Fibroblast of lung (primary cell): ENCODE data around the gene MOCS3.

Experiments
- EZH2 ChIP-seq: IDR thresholded peaks from 2 replicates; pipeline ENCODE4 v1.5.1; 2012; ENCODE audit warnings: low read length, control low read depth, mild to moderate bottlenecking; ENCODE audit errors: missing control alignments
- TF ChIP-seq, protein P1 (sequence below), 2 donors: IDR thresholded peaks in 1 of 2; conservative IDR thresholded peaks in 1 of 2; 1 replicate in 1 of 2; 2 replicates in 1 of 2; pipeline ENCODE4 v1.5.1; 2011 to 2012; ENCODE audit warnings: low read length in 2 of 2, control low read depth in 1 of 2, inconsistent platforms in 1 of 2, low read depth in 1 of 2, mild to moderate bottlenecking in 1 of 2

DNA sequence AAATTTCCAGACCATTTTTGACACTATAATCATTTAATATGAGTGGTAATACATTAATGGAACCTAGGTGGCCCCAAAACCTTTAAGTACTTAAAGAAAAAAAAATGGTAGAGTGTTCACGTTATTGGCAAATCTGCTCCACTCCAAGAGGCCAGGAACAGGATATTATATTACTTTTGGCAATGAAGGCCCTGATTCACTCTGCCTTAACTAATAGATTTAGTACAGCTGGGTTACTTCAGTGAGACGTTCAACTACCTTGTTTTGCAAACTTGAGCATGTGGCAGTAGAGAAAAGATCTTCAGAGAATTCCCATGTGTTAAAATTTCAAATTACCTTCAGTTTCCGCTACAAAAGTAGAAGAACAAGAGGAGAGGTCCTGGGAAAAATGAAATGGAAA is 40.2 kb upstream of the MOCS3 start:
- TF ChIP-seq, protein P1, sequence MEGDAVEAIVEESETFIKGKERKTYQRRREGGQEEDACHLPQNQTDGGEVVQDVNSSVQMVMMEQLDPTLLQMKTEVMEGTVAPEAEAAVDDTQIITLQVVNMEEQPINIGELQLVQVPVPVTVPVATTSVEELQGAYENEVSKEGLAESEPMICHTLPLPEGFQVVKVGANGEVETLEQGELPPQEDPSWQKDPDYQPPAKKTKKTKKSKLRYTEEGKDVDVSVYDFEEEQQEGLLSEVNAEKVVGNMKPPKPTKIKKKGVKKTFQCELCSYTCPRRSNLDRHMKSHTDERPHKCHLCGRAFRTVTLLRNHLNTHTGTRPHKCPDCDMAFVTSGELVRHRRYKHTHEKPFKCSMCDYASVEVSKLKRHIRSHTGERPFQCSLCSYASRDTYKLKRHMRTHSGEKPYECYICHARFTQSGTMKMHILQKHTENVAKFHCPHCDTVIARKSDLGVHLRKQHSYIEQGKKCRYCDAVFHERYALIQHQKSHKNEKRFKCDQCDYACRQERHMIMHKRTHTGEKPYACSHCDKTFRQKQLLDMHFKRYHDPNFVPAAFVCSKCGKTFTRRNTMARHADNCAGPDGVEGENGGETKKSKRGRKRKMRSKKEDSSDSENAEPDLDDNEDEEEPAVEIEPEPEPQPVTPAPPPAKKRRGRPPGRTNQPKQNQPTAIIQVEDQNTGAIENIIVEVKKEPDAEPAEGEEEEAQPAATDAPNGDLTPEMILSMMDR (conservative IDR thresholded peaks at IDR 0.05 in 1 of 2, IDR thresholded peaks at IDR 0.05 in 1 of 2; ENCODE audit: low read depth in 1 of 2, low read length in 2 of 2): no peak
- TF ChIP-seq EZH2: no peak
